ENCODE measurements around the gene RNF144B. TPM values are rescaled to one million over a fixed set of nuclear protein-coding genes. Genes with fewer than 3 reads are reported as not detected.
A peak's percentile ranks its signal among the peaks of the same experiment; 100 is the strongest.

RNF144B gene
- total RNA-seq, 4 donors from 2014 or later: 1.4 to 14.9 (median 2.4) TPM

DNA sequence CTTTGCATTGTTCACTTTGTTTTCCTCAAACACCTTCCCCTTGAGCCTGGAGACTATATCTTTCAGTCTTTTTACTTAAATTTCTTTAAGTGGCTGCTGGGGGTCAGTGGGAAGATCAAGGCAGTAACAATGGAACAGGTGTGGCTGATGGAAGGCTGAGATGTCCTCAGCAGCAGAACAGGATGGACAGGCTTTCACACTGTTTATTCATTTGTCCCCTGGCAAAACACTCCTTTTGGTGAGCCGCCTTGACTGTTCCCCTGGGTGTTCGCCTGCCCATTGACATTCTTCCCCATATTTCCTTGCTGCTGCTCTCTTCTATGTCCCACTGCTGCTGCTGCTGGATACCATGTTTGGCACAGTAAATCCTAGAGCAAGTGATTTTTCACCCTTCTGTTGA is 38.1 kb downstream of the RNF144B start:
- DNase-seq: no peak
- TF ChIP-seq POLR2A (IDR thresholded peaks at IDR 0.05): no peak
- TF ChIP-seq, protein P1, sequence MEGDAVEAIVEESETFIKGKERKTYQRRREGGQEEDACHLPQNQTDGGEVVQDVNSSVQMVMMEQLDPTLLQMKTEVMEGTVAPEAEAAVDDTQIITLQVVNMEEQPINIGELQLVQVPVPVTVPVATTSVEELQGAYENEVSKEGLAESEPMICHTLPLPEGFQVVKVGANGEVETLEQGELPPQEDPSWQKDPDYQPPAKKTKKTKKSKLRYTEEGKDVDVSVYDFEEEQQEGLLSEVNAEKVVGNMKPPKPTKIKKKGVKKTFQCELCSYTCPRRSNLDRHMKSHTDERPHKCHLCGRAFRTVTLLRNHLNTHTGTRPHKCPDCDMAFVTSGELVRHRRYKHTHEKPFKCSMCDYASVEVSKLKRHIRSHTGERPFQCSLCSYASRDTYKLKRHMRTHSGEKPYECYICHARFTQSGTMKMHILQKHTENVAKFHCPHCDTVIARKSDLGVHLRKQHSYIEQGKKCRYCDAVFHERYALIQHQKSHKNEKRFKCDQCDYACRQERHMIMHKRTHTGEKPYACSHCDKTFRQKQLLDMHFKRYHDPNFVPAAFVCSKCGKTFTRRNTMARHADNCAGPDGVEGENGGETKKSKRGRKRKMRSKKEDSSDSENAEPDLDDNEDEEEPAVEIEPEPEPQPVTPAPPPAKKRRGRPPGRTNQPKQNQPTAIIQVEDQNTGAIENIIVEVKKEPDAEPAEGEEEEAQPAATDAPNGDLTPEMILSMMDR (IDR thresholded peaks at IDR 0.05): no peak
- H3K27ac ChIP-seq: no peak overlapping the region
- no peaks in the 10 kb centered on the region for H3K27me3 ChIP-seq
- no peaks in the 10 kb centered on the region for H3K36me3 ChIP-seq
- H3K9me3 ChIP-seq: no peaks in the 10 kb centered on the region
- no peak overlapping the region for H3K4me3 ChIP-seq
- no peaks in the 10 kb centered on the region for H3K4me1 ChIP-seq

DNA sequence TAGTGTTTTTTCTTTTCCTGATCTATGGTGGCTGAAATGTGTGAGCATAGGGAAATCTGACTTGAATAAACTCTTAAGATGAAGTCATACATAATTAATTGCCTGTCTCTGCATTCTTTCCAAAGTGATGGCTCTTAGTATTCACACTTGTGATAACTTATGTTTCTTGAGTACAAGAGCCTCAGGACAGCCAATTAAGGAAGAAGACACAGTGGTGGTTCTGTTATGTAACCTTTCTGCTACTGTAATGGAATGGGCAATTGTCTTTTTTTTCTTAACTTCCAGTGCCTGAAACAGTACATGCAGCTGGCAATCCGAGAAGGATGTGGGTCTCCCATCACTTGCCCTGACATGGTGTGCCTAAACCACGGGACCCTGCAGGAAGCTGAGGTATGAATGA is 40.1 kb downstream of the RNF144B start:
- TF ChIP-seq POLR2A (IDR thresholded peaks at IDR 0.05): no peak
- TF ChIP-seq, protein P1 (IDR thresholded peaks at IDR 0.05): no peak
- no peaks in the 10 kb centered on the region for H3K4me1 ChIP-seq
- no peak for DNase-seq
- no peaks in the 10 kb centered on the region for H3K27me3 ChIP-seq
- no peak overlapping the region for H3K4me3 ChIP-seq
- no peaks in the 10 kb centered on the region for H3K36me3 ChIP-seq
- H3K27ac ChIP-seq: no peak overlapping the region
- H3K9me3 ChIP-seq: no peaks in the 10 kb centered on the region

DNA sequence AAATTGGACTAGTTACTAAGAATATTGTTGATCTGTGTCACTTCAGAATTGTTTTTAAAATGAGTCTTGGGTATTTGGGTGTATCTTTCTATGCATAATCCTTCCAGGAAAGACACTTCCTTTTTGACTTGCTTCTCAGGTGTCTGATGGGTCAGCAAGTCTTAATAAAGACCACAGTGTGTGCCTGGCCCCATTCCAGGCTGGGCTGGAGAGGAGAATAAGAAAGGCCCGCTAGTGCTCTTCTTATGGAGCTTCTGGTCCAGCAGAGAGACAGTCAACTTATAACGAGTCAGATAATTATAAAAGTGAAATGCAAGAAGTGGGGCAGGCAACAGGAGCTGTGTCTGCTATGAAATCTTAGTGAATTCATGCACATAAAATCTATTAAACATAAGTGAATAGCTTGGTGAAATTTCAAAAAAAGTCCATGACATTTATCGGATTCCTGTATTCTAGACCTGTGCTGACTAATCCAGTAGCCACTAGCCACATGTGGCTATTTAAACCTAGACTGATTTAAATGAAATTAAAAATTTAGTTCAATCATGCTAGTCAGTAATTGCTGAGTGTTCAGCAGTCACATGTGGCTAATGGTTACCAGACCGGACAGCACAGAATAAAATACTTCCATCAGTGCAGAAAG is 42.6 kb downstream of the RNF144B start:
- Histone ChIP-seq H3K4me1 (no peaks in the 10 kb centered on the region), H3K9me3 (no peaks in the 10 kb centered on the region), H3K27me3 (no peaks in the 10 kb centered on the region), H3K36me3 (no peaks in the 10 kb centered on the region), H3K4me3 (no peak overlapping the region), H3K27ac (no peak overlapping the region)
- no peak for TF ChIP-seq POLR2A (IDR thresholded peaks at IDR 0.05)
- TF ChIP-seq, protein P1 (IDR thresholded peaks at IDR 0.05): no peak
- no peak for DNase-seq

- no peak for DNase-seq
- no peaks in the 10 kb centered on the region for H3K27me3 ChIP-seq
- no peaks in the 10 kb centered on the region for H3K4me1 ChIP-seq
- peak overlapping the region in 1 of 4 donors; percentile 28 for H3K27ac ChIP-seq
- no peak overlapping the region for H3K4me3 ChIP-seq
- H3K36me3 ChIP-seq: no peaks in the 10 kb centered on the region
- no peaks in the 10 kb centered on the region for H3K9me3 ChIP-seq
- no peak for TF ChIP-seq POLR2A (IDR thresholded peaks at IDR 0.05)
- TF ChIP-seq, protein P1 (IDR thresholded peaks at IDR 0.05): no peak
Observed at GRCh38 chr6:18431581-18431980, 44.4 kb downstream of the RNF144B start.

DNA sequence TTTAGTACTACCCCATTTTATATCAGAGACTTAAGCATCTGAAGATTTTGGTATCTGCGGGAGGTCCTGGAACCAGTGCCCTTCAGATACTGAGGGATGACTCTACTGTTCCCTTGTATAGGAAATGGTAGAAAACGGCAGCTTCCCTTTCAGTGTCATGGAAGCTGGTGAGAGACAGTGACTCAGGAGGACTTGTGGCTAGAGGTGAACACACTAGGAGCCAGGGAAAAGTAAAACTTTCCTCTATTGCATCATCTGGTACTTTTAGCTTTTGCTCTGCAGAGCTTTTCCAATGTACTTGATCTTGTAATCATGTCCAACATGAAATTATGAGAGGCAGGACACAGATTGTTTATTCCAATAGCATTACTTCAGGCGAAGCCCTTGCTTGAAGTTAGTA is 45.0 kb downstream of the RNF144B start:
- no peaks in the 10 kb centered on the region for H3K9me3 ChIP-seq
- H3K27ac ChIP-seq: peak overlapping the region in 1 of 4 donors; percentile 28
- no peak overlapping the region for H3K4me3 ChIP-seq
- TF ChIP-seq, protein P1 (IDR thresholded peaks at IDR 0.05): no peak
- TF ChIP-seq POLR2A (IDR thresholded peaks at IDR 0.05): no peak
- no peaks in the 10 kb centered on the region for H3K36me3 ChIP-seq
- no peak for DNase-seq
- H3K27me3 ChIP-seq: no peaks in the 10 kb centered on the region
- H3K4me1 ChIP-seq: no peaks in the 10 kb centered on the region

DNA sequence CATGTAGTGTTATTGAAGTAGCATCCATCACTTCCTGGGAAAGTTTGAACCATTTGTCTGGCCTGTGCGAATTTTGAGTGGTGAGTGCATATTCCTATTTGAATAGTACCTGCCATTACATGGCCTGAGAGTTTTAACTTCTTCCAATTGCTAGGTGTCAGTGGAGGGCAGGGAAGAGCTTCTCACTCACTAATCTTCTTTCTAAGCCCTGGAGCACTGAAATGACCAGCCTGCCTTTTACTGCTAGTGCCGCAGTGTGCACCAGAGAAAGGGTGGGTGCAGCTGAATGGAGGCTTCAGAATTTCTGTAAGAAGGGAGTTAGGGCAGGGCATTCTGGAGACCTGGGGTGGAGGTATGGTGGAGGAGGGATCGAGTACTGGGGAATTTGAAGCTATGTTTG is 45.5 kb downstream of the RNF144B start:
- H3K27ac ChIP-seq: no peak overlapping the region
- H3K36me3 ChIP-seq: no peaks in the 10 kb centered on the region
- TF ChIP-seq, protein P1 (IDR thresholded peaks at IDR 0.05): no peak
- TF ChIP-seq POLR2A (IDR thresholded peaks at IDR 0.05): no peak
- H3K4me1 ChIP-seq: no peaks in the 10 kb centered on the region
- DNase-seq: no peak
- no peaks in the 10 kb centered on the region for H3K27me3 ChIP-seq
- H3K9me3 ChIP-seq: no peaks in the 10 kb centered on the region
- H3K4me3 ChIP-seq: no peak overlapping the region
